H1 (cell line): ENCODE measurements around the gene SPSB1. TPM values are rescaled to one million over a fixed set of nuclear protein-coding genes. Genes with fewer than 3 reads are reported as not detected.

Experiments
- ASH2L ChIP-seq: fragments of 200-600, 300-600 bp; sonication (generic); IDR thresholded peaks from one replicate; pipeline ENCODE4 v1.7.1; 2017; ENCODE audit warnings: low read length
- GABPA ChIP-seq: IDR thresholded peaks from 2 replicates; pipeline ENCODE4 v1.6.1; 2011; ENCODE audit warnings: mild to moderate bottlenecking, low read length, moderate library complexity, borderline replicate concordance; ENCODE audit not compliant: insufficient read depth
- NANOG ChIP-seq: IDR thresholded peaks from 2 replicates; pipeline ENCODE4 v1.6.1; 2011; ENCODE audit warnings: low read length, low read depth, mild to moderate bottlenecking, inconsistent platforms; ENCODE audit not compliant: insufficient read depth, poor library complexity, severe bottlenecking
- SIRT6 ChIP-seq: IDR thresholded peaks from one replicate; pipeline ENCODE4 v1.7.1; 2012; ENCODE audit warnings: low read length, inconsistent platforms
- TAF7 ChIP-seq: optimal IDR thresholded peaks from 2 replicates; pipeline ENCODE3; 2011; ENCODE audit warnings: low read depth, mild to moderate bottlenecking, inconsistent platforms, low read length, moderate library complexity, borderline replicate concordance
- polyA plus RNA-seq, 7 experiments: library from polyadenylated mRNA; depleted of rRNA in 3 of 7; stranded (reverse) in 5 of 7; unstranded in 2 of 7; fragments of >200 nt in 5 of 7; fragments of 200-250 nt in 2 of 7; gene quantifications; 1 replicate in 5 of 7; 2 replicates in 1 of 7; 4 replicates in 1 of 7; pipeline versions ENCODE4 v1.2.1 to v1.2.3, GENCODE V29; 2011 to 2013; ENCODE audit warnings: missing spikeins in 2 of 7, mixed read lengths in 2 of 7
- total RNA-seq: library from RNA; stranded (reverse); fragmentation: NEBNext Ultra II Directional; extraction: Animal tissue kit (Norgen Biotek cat#: 25700); gene quantifications from 2 replicates; pipeline ENCODE4 v1.2.1, GENCODE V29; 2021
- TF ChIP-seq, protein P1 (sequence below): fragments of 300-600 bp; sonication (generic); IDR thresholded peaks from 2 replicates; pipeline ENCODE4 v1.7.1; 2012; ENCODE audit warnings: low read length, moderate library complexity, mild to moderate bottlenecking, inconsistent platforms; ENCODE audit not compliant: insufficient replicate concordance
- TF ChIP-seq, protein P2 (sequence below): IDR thresholded peaks from 2 replicates; pipeline ENCODE4 v1.6.1; 2011; ENCODE audit warnings: low read depth, mild to moderate bottlenecking, low read length; ENCODE audit not compliant: insufficient read depth
- TF ChIP-seq, protein P3 (sequence below): IDR thresholded peaks from 2 replicates; pipeline ENCODE4 v1.6.1; 2011; ENCODE audit warnings: low read length, improper control_type of control experiment

The SPSB1 gene
- total and polyA plus RNA-seq, 2 of the 8 experiments (the other 6 are each of a cell fraction or from before 2014, with no cell fraction given), result 5.3 to 6.4 TPM

DNA sequence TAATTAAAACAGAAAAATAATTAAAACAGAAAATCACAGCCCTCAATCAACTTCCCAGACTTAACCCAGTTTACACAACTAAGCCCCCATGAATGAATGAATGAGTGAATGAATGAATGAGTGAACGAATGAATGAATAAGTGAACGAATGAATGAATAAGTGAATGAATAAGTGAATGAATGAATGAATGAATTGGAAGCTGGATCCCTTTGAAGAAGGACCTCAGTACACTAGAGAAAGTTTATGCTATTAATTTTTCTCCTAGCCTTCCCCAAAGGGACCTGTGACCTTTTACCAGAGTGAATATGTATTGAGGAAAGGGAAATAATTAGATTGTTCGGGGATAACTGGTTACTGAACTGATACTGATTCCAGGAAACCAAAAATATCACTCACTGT is 5.6 kb downstream of the SPSB1 start (continued):
- TF ChIP-seq, protein P1, sequence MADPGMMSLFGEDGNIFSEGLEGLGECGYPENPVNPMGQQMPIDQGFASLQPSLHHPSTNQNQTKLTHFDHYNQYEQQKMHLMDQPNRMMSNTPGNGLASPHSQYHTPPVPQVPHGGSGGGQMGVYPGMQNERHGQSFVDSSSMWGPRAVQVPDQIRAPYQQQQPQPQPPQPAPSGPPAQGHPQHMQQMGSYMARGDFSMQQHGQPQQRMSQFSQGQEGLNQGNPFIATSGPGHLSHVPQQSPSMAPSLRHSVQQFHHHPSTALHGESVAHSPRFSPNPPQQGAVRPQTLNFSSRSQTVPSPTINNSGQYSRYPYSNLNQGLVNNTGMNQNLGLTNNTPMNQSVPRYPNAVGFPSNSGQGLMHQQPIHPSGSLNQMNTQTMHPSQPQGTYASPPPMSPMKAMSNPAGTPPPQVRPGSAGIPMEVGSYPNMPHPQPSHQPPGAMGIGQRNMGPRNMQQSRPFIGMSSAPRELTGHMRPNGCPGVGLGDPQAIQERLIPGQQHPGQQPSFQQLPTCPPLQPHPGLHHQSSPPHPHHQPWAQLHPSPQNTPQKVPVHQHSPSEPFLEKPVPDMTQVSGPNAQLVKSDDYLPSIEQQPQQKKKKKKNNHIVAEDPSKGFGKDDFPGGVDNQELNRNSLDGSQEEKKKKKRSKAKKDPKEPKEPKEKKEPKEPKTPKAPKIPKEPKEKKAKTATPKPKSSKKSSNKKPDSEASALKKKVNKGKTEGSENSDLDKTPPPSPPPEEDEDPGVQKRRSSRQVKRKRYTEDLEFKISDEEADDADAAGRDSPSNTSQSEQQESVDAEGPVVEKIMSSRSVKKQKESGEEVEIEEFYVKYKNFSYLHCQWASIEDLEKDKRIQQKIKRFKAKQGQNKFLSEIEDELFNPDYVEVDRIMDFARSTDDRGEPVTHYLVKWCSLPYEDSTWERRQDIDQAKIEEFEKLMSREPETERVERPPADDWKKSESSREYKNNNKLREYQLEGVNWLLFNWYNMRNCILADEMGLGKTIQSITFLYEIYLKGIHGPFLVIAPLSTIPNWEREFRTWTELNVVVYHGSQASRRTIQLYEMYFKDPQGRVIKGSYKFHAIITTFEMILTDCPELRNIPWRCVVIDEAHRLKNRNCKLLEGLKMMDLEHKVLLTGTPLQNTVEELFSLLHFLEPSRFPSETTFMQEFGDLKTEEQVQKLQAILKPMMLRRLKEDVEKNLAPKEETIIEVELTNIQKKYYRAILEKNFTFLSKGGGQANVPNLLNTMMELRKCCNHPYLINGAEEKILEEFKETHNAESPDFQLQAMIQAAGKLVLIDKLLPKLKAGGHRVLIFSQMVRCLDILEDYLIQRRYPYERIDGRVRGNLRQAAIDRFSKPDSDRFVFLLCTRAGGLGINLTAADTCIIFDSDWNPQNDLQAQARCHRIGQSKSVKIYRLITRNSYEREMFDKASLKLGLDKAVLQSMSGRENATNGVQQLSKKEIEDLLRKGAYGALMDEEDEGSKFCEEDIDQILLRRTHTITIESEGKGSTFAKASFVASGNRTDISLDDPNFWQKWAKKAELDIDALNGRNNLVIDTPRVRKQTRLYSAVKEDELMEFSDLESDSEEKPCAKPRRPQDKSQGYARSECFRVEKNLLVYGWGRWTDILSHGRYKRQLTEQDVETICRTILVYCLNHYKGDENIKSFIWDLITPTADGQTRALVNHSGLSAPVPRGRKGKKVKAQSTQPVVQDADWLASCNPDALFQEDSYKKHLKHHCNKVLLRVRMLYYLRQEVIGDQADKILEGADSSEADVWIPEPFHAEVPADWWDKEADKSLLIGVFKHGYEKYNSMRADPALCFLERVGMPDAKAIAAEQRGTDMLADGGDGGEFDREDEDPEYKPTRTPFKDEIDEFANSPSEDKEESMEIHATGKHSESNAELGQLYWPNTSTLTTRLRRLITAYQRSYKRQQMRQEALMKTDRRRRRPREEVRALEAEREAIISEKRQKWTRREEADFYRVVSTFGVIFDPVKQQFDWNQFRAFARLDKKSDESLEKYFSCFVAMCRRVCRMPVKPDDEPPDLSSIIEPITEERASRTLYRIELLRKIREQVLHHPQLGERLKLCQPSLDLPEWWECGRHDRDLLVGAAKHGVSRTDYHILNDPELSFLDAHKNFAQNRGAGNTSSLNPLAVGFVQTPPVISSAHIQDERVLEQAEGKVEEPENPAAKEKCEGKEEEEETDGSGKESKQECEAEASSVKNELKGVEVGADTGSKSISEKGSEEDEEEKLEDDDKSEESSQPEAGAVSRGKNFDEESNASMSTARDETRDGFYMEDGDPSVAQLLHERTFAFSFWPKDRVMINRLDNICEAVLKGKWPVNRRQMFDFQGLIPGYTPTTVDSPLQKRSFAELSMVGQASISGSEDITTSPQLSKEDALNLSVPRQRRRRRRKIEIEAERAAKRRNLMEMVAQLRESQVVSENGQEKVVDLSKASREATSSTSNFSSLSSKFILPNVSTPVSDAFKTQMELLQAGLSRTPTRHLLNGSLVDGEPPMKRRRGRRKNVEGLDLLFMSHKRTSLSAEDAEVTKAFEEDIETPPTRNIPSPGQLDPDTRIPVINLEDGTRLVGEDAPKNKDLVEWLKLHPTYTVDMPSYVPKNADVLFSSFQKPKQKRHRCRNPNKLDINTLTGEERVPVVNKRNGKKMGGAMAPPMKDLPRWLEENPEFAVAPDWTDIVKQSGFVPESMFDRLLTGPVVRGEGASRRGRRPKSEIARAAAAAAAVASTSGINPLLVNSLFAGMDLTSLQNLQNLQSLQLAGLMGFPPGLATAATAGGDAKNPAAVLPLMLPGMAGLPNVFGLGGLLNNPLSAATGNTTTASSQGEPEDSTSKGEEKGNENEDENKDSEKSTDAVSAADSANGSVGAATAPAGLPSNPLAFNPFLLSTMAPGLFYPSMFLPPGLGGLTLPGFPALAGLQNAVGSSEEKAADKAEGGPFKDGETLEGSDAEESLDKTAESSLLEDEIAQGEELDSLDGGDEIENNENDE, result no peak
- TF ChIP-seq ASH2L, result no peak
- TF ChIP-seq, protein P2, sequence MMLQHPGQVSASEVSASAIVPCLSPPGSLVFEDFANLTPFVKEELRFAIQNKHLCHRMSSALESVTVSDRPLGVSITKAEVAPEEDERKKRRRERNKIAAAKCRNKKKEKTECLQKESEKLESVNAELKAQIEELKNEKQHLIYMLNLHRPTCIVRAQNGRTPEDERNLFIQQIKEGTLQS, result no peak
- TF ChIP-seq TAF7, result no peak
- TF ChIP-seq, protein P3, sequence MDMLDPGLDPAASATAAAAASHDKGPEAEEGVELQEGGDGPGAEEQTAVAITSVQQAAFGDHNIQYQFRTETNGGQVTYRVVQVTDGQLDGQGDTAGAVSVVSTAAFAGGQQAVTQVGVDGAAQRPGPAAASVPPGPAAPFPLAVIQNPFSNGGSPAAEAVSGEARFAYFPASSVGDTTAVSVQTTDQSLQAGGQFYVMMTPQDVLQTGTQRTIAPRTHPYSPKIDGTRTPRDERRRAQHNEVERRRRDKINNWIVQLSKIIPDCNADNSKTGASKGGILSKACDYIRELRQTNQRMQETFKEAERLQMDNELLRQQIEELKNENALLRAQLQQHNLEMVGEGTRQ, result no peak
- TF ChIP-seq NANOG, result no peak
- no peak for TF ChIP-seq GABPA
- no peak for TF ChIP-seq SIRT6
